HG02759 (cell line): ENCODE results near the gene DMRTC1.
"Not testable (repeated sequence)": the region's sequence is repeated elsewhere in the genome, so short reads cannot be mapped to it uniquely, and the experiment has no call there.

Source experiments
- ATAC-seq: cut with Tn5 transposase; IDR thresholded peaks from one replicate; pipeline ENCODE4 v1.9.1; 2021; ENCODE audit warnings: mild to moderate bottlenecking, moderate library complexity; ENCODE audit not compliant: unreplicated experiment

The DMRTC1 gene

DNA sequence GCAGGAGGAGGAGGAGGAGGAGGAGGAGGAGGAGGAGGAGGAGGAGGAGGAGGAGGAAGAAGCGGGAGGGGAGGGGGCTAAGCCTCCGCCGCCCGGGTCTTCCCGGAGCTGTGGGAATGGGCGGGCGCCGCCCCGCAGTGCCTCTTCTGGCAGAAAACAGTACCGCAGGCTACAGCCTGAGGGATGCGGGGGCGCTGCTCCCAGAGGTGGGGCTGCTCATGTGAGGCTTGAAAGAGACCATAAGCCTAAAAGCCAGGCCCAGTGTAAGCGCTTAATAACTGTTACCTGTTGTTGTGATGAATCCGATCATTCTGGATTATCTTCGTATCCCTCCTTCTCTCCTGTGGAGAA is at the start of gene DMRTC1:
DMRTC1 (minus strand) TSS at position 19 of the 351 bp plus-strand sequence. CDS start 68,143 bp downstream, outside the sequence.
- ATAC-seq = peak; percentile 87

DNA sequence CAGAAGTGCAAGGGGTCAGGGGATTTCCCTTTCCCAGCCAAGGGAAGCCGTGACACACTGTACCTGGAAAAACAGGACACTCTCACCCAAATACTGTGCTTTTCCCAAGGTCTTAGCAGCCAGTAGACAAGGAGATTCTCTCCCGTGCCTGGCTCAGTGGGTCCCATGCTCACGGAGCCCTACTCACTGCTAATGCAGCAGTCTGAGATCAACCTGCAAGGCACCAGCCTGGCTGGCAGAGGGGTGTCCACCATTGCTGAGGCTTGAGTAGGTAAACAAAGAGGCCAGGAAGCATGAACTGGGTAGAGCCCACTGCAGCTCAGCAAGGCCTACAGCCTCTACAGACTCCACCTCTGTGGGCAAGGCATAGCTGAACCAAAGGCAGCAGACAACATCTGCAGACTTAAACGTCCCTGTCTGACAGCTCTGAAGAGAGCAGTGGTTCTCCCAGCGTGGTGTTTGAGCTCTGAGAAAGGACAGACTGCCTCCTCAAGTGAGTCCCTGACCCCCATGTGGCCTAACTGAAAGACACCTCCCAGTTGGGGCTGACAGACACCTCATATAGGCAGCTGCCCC is 37.3 kb upstream of the DMRTC1 start:
- not testable (repeated sequence) for ATAC-seq

- ATAC-seq = not testable (repeated sequence)
Observed at GRCh38 chrX:72974885-72975284, 31.2 kb upstream of the DMRTC1 start.

GRCh38 chrX:72971859-72972258 is 28.2 kb upstream of the DMRTC1 start:
- ATAC-seq = not testable (repeated sequence)

DNA sequence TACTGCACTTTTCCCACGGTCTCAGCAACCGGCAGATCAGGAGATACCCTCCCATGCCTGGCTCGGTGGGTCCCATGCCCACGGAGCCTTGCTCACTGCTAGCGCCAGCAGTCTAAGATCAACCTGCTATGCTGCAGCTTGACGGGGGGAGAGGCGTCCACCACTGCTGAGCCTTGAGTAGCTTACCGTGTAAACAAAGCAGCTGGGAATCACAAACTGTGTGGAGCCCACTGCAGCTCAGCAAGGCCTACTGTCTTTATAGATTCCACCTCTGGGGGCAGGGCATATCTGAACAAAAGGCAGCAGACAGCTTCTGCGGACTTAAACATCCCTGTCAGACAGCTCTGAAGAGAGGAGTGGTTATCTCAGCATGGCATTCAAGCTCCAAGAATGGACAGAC is 16.3 kb upstream of the DMRTC1 start:
- ATAC-seq = not testable (repeated sequence)

DNA sequence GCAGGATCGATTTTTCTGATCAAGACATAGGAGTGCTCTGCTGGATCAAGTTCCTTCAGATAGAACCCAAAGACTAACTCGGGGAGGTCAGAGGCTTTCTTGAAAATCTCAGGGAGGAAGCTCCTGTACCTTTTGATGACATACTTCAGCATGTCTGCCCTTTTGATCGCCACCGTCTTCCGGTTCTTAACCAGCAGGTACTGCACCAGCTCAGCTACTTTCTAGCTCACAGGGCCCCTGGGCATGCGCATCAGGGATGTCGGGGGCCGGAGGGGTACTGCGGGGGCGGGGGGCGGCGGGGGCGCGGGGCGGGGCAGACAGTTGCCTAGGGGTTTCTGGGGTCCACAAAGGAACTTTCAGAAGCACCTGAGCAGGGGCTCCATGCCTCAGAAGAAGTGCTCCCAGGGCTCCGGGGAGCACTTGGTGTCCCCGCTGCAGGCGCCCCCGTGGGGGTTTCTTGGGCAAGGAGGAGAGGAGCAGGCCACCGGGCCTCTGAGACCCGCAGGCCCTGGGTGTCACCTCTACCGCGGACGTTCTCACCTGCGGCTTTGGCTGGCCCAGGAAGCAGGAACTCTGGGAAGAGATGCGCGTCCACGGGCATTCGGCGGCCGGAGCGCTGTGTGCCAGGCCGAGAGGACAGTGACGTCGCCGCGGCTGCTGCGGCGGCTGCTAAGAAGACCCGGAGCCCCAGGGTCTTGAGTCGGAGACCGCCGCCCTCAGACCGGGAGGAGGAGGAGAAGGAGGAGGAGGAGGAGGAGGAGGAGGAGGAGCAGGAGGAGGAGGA is 410 bp downstream of the DMRTC1 start:
- peak; percentile 85 for ATAC-seq

DNA sequence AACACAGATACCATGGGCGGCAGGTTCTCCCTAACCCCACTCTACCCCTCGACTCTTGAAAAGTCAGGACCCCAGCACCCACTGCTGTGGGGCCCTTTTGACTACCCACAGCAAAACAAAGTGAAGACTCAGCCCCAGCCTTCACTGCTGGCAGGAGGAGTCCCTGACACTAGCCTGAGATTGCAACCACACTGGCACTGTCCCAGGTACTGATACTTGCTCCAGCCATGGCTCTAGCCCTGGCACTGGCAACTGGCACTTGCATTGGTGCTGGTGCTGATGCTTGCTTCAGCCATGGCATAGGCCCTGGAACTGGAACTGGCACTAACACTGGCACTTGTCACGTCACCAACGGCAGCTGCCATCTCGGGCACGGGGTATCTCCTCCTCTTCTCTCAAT is 1.4 kb downstream of the DMRTC1 start:
- not testable (repeated sequence) for ATAC-seq

- not testable (repeated sequence) for ATAC-seq
Observed at GRCh38 chrX:72937906-72938305, 5.7 kb downstream of the DMRTC1 start, which contains the start of gene FAM236A. TSS of gene FAM236A (plus strand) at chrX:72938206. CDS start at chrX:72938263, 57 bp downstream.

GRCh38 chrX:72936882-72937455 is 6.7 kb downstream of the DMRTC1 start:
- ATAC-seq = not testable (repeated sequence)

DNA sequence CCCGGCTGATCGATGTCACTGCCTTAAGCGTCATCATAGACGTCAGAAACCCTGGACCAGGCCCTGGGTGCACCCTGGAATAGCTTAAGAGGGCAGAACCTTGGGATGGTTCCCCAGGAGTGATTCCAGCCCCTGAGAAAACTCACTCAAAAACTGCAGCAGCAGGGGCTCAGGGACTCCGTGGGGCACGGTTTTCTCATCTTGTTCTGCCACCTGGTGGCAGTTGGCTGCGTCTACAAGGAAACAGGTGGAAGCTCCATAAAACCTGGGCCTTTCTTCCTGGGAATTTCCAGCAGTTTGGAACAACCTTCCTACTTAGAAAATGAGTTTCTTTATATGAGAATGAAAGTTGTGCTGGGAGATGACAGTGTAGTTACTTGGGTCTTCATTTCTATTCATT is 7.2 kb downstream of the DMRTC1 start:
- not testable (repeated sequence) for ATAC-seq

DNA sequence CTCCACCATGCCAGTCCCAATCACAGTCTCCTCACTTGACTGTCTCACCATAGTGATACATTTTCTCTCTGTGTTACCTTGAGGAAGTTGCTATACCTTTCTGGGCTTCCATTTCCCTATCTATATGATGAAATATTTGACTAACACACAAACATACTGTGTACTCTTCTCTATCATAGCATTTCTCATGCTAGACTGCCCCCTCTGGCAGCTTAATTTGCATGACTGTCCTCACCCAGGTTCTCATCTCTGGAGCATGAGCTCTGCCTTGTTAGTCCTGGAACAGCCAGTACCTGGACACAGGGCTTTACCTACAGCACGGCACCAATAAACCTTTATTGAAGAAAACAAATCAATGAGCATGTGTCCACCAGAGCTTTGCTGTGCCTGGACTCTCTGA is 11.4 kb downstream of the DMRTC1 start:
- ATAC-seq = not testable (repeated sequence)

- ATAC-seq = not testable (repeated sequence)
Observed at GRCh38 chrX:72916096-72916495, 27.5 kb downstream of the DMRTC1 start.

- ATAC-seq = not testable (repeated sequence)
Observed at GRCh38 chrX:72912315-72912714, 31.3 kb downstream of the DMRTC1 start, which contains the start of gene FAM236C. TSS of gene FAM236C (plus strand) at chrX:72912615. CDS start at chrX:72912715, 100 bp downstream.

DNA sequence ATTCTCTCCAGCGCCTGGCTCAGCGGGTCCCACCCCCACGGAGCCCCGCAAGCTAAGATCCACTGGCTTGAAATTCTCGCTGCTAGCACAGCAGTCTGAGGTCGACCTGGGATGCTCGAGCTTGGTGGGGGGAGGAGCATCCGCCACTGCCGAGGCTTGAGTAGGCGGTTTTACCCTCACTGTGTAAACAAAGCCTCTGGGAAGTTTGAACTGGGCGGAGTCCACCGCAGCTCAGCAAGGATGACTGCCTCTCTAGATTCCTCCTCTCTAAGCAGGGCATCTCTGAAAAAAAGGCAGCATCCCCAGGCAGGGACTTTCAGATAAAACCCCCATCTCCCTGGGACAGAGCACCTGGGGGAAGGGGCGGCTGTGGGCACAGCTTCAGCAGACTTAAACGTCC is 53.9 kb downstream of the DMRTC1 start:
- ATAC-seq = not testable (repeated sequence)

DNA sequence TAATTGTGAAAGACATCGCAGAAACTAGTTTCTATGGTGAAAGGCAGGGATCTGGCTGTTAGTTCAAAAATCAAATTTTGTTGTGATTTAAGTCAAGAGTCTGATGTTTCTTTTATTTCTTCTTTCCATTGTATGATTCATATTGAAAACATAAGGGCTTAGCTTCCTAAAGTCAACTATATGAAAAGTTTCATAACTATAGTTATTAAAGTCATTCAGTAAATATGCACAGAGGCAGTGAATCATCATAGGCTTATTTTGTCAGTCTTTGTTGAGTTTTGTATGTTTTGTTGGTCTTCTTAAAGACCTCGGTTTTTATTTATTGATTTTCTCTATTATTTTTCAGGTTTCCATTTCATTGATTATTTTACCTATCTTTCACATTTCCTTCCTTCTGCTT is 60.7 kb downstream of the DMRTC1 start:
- ATAC-seq = not testable (repeated sequence)

- ATAC-seq = not testable (repeated sequence)
Observed at GRCh38 chrX:72837532-72837931, 106.1 kb downstream of the DMRTC1 start.

GRCh38 chrX:72830701-72831100 is 112.9 kb downstream of the DMRTC1 start:
- ATAC-seq = not testable (repeated sequence)
